ENCODE results near the gene THSD7B.
"Not testable (repeated sequence)": the region's sequence is repeated elsewhere in the genome, so short reads cannot be mapped to it uniquely, and the experiment has no call there.

The THSD7B gene

DNA sequence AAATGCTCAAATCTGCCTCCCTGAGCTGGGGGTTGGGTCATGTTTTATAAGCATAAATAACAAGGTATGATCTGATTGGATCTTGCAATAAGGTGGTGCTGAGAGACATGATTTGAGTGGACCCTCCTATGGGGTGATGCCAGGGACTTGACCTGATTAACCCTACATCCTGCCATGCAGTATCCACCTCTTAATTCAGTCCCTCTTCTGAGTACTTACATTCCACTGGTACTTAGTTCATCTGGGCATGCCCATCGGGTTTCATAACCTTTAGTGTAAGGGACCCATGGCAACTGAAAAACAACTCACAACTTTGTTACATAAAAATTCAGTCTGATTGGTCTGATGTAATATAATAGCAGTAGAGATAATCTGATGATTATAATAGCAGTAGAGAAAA is 801.0 kb downstream of the THSD7B start:
- H3K36me3 ChIP-seq (ENCODE audit: control insufficient read depth in 1 of 2, insufficient read depth in 2 of 2, low read length in 2 of 2): no peaks in the 10 kb centered on the region
- no peak overlapping the region for H3K27ac ChIP-seq (ENCODE audit: low read depth, low read length)
- H3K4me3 ChIP-seq (ENCODE audit: low read depth in 1 of 2, low read length in 2 of 2): no peak overlapping the region
- no peaks in the 10 kb centered on the region for H3K27me3 ChIP-seq (ENCODE audit: control insufficient read depth in 1 of 2, insufficient read depth in 2 of 2, low read length in 2 of 2)
- H3K4me1 ChIP-seq (ENCODE audit: control insufficient read depth in 1 of 2, insufficient read depth in 2 of 2, low read length in 2 of 2): no peaks in the 10 kb centered on the region
- no peak overlapping the region for H3K9ac ChIP-seq (ENCODE audit: low read depth in 1 of 2, low read length in 2 of 2)
- H3K9me3 ChIP-seq (ENCODE audit: control insufficient read depth in 1 of 2, low read length in 2 of 2): no peaks in the 10 kb centered on the region

DNA sequence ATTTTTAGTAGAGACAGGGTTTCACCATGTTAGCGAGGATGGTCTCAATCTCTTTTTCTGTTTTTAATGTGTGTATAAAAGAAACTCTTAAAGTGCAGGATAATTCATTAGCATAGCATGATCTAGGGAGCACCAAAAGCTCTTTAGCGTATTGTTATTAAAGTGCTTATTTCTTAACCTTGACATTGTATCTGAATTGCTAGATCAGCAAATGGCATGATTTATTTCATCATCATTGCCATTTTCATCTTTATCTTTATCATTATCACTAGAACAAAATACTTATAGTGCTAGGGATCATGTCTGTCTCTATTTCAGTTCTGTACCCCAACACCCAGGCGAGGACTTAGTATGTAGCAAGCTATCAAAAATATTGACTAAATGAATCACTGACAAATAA is 805.1 kb downstream of the THSD7B start:
- no peaks in the 10 kb centered on the region for H3K36me3 ChIP-seq (ENCODE audit: control insufficient read depth in 1 of 2, insufficient read depth in 2 of 2, low read length in 2 of 2)
- H3K4me3 ChIP-seq (ENCODE audit: low read depth in 1 of 2, low read length in 2 of 2): no peak overlapping the region
- H3K9ac ChIP-seq (ENCODE audit: low read depth in 1 of 2, low read length in 2 of 2): no peak overlapping the region
- H3K27ac ChIP-seq (ENCODE audit: low read depth, low read length): no peak overlapping the region
- no peaks in the 10 kb centered on the region for H3K27me3 ChIP-seq (ENCODE audit: control insufficient read depth in 1 of 2, insufficient read depth in 2 of 2, low read length in 2 of 2)
- H3K9me3 ChIP-seq (ENCODE audit: control insufficient read depth in 1 of 2, low read length in 2 of 2): no peaks in the 10 kb centered on the region
- no peaks in the 10 kb centered on the region for H3K4me1 ChIP-seq (ENCODE audit: control insufficient read depth in 1 of 2, insufficient read depth in 2 of 2, low read length in 2 of 2)

DNA sequence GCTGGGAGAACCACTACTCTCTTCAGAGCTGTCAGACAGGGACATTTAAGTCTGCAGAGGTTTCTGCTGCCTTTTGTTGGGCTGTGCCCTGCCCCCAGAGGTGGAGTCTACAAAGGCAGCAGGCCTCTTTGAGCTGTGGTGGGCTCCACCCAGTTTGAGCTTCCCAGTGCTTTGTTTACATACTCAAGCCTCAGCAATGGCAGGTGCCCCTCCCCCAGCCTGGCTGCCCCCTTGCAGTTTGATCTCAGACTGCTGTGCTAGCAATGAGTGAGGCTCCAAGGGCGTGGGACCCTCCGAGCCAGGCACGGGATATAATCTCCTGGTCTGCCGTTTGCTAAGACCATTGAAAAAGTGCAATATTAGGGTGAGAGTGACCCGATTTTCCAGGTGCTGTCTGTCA is 822.5 kb downstream of the THSD7B start:
- not testable (repeated sequence) for H3K27ac ChIP-seq (ENCODE audit: low read depth, low read length); H3K4me3 ChIP-seq (ENCODE audit: low read depth in 1 of 2, low read length in 2 of 2); H3K36me3 ChIP-seq (ENCODE audit: control insufficient read depth in 1 of 2, insufficient read depth in 2 of 2, low read length in 2 of 2); H3K27me3 ChIP-seq (ENCODE audit: control insufficient read depth in 1 of 2, insufficient read depth in 2 of 2, low read length in 2 of 2); H3K4me1 ChIP-seq (ENCODE audit: control insufficient read depth in 1 of 2, insufficient read depth in 2 of 2, low read length in 2 of 2); H3K9ac ChIP-seq (ENCODE audit: low read depth in 1 of 2, low read length in 2 of 2); H3K9me3 ChIP-seq (ENCODE audit: control insufficient read depth in 1 of 2, low read length in 2 of 2)

DNA sequence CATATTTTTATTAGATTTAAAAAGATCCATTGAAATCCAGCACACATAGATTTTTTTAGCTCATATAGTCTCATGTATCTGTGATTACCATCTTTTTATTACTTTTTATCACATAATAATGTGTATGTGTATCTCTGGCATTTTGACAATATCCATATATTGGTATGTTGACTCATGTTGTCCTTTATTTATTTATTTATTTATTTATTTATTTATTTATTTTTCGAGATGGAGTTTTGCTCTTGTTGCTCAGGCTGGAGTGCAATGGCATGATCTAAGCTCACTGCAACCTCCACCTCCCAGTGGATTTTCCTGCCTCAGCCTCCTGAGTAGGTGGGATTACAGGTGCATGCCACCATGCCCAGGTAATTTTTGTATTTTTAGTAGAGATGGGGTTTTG is 823.2 kb downstream of the THSD7B start:
- not testable (repeated sequence) for H3K9ac ChIP-seq (ENCODE audit: low read depth in 1 of 2, low read length in 2 of 2); H3K4me3 ChIP-seq (ENCODE audit: low read depth in 1 of 2, low read length in 2 of 2); H3K9me3 ChIP-seq (ENCODE audit: control insufficient read depth in 1 of 2, low read length in 2 of 2); H3K4me1 ChIP-seq (ENCODE audit: control insufficient read depth in 1 of 2, insufficient read depth in 2 of 2, low read length in 2 of 2); H3K27me3 ChIP-seq (ENCODE audit: control insufficient read depth in 1 of 2, insufficient read depth in 2 of 2, low read length in 2 of 2); H3K27ac ChIP-seq (ENCODE audit: low read depth, low read length); H3K36me3 ChIP-seq (ENCODE audit: control insufficient read depth in 1 of 2, insufficient read depth in 2 of 2, low read length in 2 of 2)

DNA sequence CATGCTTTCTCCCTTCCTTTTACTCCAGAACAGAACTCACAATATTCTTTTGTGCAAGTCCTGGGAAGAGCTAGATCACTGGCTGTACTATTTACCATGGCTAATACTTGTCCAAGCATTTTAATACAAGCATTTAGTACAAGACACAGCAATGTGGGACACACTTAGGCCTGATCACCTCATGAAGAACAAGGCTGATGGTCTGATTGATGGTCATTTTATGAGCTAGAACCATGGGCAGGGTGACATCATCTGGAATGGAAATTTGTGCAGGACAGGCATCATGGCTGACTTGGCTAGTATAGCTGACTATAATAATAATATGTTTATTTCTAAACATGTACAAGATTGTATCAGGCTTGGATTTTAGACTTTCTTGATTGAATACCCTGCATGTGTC is 824.8 kb downstream of the THSD7B start:
- Histone ChIP-seq H3K27me3 (ENCODE audit: control insufficient read depth in 1 of 2, insufficient read depth in 2 of 2, low read length in 2 of 2) (no peaks in the 10 kb centered on the region), H3K4me3 (ENCODE audit: low read depth in 1 of 2, low read length in 2 of 2) (no peak overlapping the region), H3K36me3 (ENCODE audit: control insufficient read depth in 1 of 2, insufficient read depth in 2 of 2, low read length in 2 of 2) (no peaks in the 10 kb centered on the region), H3K9ac (ENCODE audit: low read depth in 1 of 2, low read length in 2 of 2) (no peak overlapping the region), H3K27ac (ENCODE audit: low read depth, low read length) (no peak overlapping the region), H3K4me1 (ENCODE audit: control insufficient read depth in 1 of 2, insufficient read depth in 2 of 2, low read length in 2 of 2) (no peaks in the 10 kb centered on the region), H3K9me3 (ENCODE audit: control insufficient read depth in 1 of 2, low read length in 2 of 2) (peaks cover 0 to 7% of the 10 kb centered on the region in 2 donors)

DNA sequence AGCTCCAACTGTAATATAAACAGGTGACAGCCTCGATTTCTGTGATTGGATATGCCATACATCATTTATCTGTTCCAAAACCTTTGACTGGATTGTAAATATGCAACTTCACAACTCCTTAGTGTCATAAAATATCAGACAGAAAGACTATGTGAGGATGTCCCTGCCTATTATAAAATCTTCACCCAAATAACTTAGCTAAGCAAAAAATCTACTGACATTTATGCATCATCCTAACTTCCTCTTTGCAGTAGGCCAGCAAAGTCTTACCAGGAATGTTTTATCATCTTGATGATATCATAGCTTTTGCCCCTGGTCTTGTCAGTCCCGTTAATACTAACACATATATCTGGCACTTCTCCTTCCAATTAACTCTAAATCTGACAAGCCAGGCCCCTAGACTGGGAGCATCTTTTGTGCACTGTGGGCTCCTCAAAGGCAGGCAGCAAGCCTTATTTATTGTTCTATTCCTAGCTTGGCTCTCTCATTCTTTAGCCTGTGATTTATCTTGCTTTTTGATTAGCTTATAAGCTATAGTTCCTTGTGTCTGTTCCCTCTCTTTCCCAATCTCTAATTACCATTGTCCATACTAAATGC is 842.5 kb downstream of the THSD7B start:
- H3K27ac ChIP-seq (ENCODE audit: low read depth, low read length): no peak overlapping the region
- no peak overlapping the region for H3K4me3 ChIP-seq (ENCODE audit: low read depth in 1 of 2, low read length in 2 of 2)
- no peaks in the 10 kb centered on the region for H3K9me3 ChIP-seq (ENCODE audit: control insufficient read depth in 1 of 2, low read length in 2 of 2)
- no peak overlapping the region for H3K9ac ChIP-seq (ENCODE audit: low read depth in 1 of 2, low read length in 2 of 2)
- no peaks in the 10 kb centered on the region for H3K36me3 ChIP-seq (ENCODE audit: control insufficient read depth in 1 of 2, insufficient read depth in 2 of 2, low read length in 2 of 2)
- H3K27me3 ChIP-seq (ENCODE audit: control insufficient read depth in 1 of 2, insufficient read depth in 2 of 2, low read length in 2 of 2): no peaks in the 10 kb centered on the region
- H3K4me1 ChIP-seq (ENCODE audit: control insufficient read depth in 1 of 2, insufficient read depth in 2 of 2, low read length in 2 of 2): no peaks in the 10 kb centered on the region

DNA sequence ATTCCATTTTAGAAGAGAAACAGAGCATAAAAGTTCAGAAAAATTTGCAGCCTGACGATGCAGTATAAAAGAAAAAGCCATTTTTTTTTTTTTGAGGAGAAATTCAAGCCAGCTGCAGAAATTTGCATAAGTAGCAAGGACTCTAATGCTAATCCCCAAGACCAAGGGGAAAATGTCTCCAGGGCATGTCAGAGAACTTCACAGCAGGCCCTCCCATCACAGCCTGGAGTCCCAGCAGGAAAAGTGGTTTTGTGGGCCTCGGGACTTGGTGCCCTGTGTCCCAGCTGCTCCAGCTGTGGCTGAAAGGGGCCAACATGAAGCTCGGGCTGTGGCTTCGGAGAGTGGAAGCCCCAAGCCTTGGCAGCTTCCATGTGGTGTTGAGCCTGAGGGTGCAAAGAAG is 873.6 kb downstream of the THSD7B start:
- H3K4me3 ChIP-seq (ENCODE audit: low read depth in 1 of 2, low read length in 2 of 2): no peak overlapping the region
- H3K9me3 ChIP-seq (ENCODE audit: control insufficient read depth in 1 of 2, low read length in 2 of 2): no peaks in the 10 kb centered on the region
- H3K36me3 ChIP-seq (ENCODE audit: control insufficient read depth in 1 of 2, insufficient read depth in 2 of 2, low read length in 2 of 2): no peaks in the 10 kb centered on the region
- no peak overlapping the region for H3K9ac ChIP-seq (ENCODE audit: low read depth in 1 of 2, low read length in 2 of 2)
- no peaks in the 10 kb centered on the region for H3K4me1 ChIP-seq (ENCODE audit: control insufficient read depth in 1 of 2, insufficient read depth in 2 of 2, low read length in 2 of 2)
- no peak overlapping the region for H3K27ac ChIP-seq (ENCODE audit: low read depth, low read length)
- H3K27me3 ChIP-seq (ENCODE audit: control insufficient read depth in 1 of 2, insufficient read depth in 2 of 2, low read length in 2 of 2): no peaks in the 10 kb centered on the region

DNA sequence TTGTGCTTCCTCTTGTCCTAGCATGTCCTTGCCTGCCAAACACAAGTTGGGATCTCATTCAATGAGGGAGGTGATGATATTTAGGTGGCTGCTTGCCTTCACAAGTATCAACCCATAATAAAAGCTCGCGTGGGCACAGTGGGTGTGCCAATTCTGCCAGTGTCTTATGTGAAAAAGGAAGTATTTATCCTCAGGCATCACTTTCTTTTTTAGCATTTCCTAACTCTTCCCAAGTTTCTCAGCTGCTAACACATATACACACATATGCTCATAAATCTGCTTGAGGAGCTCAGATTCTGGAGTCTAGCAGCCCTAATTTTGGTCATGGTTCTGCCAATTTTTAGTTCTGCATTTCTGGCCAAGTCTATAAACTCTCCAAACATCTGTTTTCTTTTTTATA is 879.4 kb downstream of the THSD7B start:
- H3K4me3 ChIP-seq (ENCODE audit: low read depth in 1 of 2, low read length in 2 of 2): no peak overlapping the region
- no peaks in the 10 kb centered on the region for H3K36me3 ChIP-seq (ENCODE audit: control insufficient read depth in 1 of 2, insufficient read depth in 2 of 2, low read length in 2 of 2)
- H3K9me3 ChIP-seq (ENCODE audit: control insufficient read depth in 1 of 2, low read length in 2 of 2): no peaks in the 10 kb centered on the region
- H3K4me1 ChIP-seq (ENCODE audit: control insufficient read depth in 1 of 2, insufficient read depth in 2 of 2, low read length in 2 of 2): no peaks in the 10 kb centered on the region
- no peak overlapping the region for H3K9ac ChIP-seq (ENCODE audit: low read depth in 1 of 2, low read length in 2 of 2)
- H3K27ac ChIP-seq (ENCODE audit: low read depth, low read length): no peak overlapping the region
- no peaks in the 10 kb centered on the region for H3K27me3 ChIP-seq (ENCODE audit: control insufficient read depth in 1 of 2, insufficient read depth in 2 of 2, low read length in 2 of 2)

DNA sequence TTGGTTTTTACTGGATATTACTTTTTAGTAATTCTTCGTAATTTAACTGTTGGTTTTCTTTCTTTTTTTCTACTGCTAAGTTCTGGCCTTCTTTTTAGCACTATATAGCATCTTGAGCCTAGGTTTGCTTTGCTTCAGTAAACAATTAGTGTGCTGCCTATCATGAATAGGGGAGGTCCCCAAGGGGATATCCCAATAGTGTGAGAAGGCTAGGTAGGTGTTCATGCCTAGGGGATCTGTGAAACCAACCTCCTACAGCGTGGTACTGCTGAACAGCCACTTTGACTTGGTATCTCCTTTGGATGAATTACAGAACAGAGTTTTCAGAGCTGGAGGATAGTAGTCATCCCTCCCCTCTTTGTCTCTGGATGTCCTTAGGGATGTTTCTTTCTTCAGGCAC is 888.7 kb downstream of the THSD7B start:
- Histone ChIP-seq H3K27me3 (ENCODE audit: control insufficient read depth in 1 of 2, insufficient read depth in 2 of 2, low read length in 2 of 2) (no peaks in the 10 kb centered on the region), H3K4me1 (ENCODE audit: control insufficient read depth in 1 of 2, insufficient read depth in 2 of 2, low read length in 2 of 2) (no peaks in the 10 kb centered on the region), H3K4me3 (ENCODE audit: low read depth in 1 of 2, low read length in 2 of 2) (no peak overlapping the region), H3K9me3 (ENCODE audit: control insufficient read depth in 1 of 2, low read length in 2 of 2) (peaks cover 0 to 8% of the 10 kb centered on the region in 2 donors), H3K27ac (ENCODE audit: low read depth, low read length) (no peak overlapping the region), H3K9ac (ENCODE audit: low read depth in 1 of 2, low read length in 2 of 2) (no peak overlapping the region), H3K36me3 (ENCODE audit: control insufficient read depth in 1 of 2, insufficient read depth in 2 of 2, low read length in 2 of 2) (no peaks in the 10 kb centered on the region)

DNA sequence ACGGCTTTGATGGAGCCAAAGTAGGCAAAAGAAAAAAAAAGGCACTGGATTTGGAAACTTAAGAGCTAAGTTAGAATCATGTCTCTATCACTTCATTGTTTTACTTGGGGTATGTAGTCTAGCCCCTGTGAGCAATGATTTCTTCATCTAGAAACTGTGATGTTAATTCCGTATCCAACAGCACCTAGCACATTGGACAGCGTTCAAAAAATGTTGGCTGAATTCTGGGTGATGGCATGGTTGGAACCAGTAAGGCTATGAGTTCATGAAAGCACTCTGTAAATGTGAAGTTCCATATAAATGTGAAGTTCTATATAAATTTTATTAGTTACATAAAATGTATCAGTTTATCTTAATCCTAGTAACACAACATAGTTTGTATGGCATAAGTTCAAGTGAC is 890.5 kb downstream of the THSD7B start:
- Histone ChIP-seq H3K36me3 (ENCODE audit: control insufficient read depth in 1 of 2, insufficient read depth in 2 of 2, low read length in 2 of 2) (no peaks in the 10 kb centered on the region), H3K9ac (ENCODE audit: low read depth in 1 of 2, low read length in 2 of 2) (no peak overlapping the region), H3K27me3 (ENCODE audit: control insufficient read depth in 1 of 2, insufficient read depth in 2 of 2, low read length in 2 of 2) (no peaks in the 10 kb centered on the region), H3K27ac (ENCODE audit: low read depth, low read length) (no peak overlapping the region), H3K4me1 (ENCODE audit: control insufficient read depth in 1 of 2, insufficient read depth in 2 of 2, low read length in 2 of 2) (no peaks in the 10 kb centered on the region), H3K4me3 (ENCODE audit: low read depth in 1 of 2, low read length in 2 of 2) (no peak overlapping the region), H3K9me3 (ENCODE audit: control insufficient read depth in 1 of 2, low read length in 2 of 2) (peaks cover 0 to 8% of the 10 kb centered on the region in 2 donors)

DNA sequence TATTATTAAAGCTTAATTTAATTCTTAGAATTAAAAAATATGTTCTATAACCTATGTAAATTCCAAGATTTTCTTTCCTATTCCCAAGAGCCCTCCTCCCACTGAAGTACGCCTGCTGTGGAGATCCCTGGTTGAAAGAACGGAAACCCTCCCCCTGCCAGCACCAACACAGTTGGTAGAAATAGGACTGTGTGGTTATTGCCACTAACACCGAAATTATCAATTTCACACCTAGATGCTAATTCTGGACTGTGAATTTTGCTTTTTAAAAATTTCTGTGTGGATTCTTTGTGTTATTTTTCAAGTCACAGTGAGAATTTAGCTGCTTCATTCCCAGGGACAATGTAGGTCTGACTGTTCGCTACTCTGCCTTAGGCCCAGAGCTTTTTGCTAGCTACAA is 893.1 kb downstream of the THSD7B start:
- peaks cover 4 to 8% of the 10 kb centered on the region in 2 donors for H3K9me3 ChIP-seq (ENCODE audit: control insufficient read depth in 1 of 2, low read length in 2 of 2)
- no peak overlapping the region for H3K9ac ChIP-seq (ENCODE audit: low read depth in 1 of 2, low read length in 2 of 2)
- no peaks in the 10 kb centered on the region for H3K36me3 ChIP-seq (ENCODE audit: control insufficient read depth in 1 of 2, insufficient read depth in 2 of 2, low read length in 2 of 2)
- H3K27ac ChIP-seq (ENCODE audit: low read depth, low read length): no peak overlapping the region
- H3K4me3 ChIP-seq (ENCODE audit: low read depth in 1 of 2, low read length in 2 of 2): no peak overlapping the region
- H3K27me3 ChIP-seq (ENCODE audit: control insufficient read depth in 1 of 2, insufficient read depth in 2 of 2, low read length in 2 of 2): no peaks in the 10 kb centered on the region
- H3K4me1 ChIP-seq (ENCODE audit: control insufficient read depth in 1 of 2, insufficient read depth in 2 of 2, low read length in 2 of 2): no peaks in the 10 kb centered on the region

All from duodenal mucosa (tissue), 2 donors.